ENCODE measurements around the gene GPR160.

- TF ChIP-seq, protein P1, sequence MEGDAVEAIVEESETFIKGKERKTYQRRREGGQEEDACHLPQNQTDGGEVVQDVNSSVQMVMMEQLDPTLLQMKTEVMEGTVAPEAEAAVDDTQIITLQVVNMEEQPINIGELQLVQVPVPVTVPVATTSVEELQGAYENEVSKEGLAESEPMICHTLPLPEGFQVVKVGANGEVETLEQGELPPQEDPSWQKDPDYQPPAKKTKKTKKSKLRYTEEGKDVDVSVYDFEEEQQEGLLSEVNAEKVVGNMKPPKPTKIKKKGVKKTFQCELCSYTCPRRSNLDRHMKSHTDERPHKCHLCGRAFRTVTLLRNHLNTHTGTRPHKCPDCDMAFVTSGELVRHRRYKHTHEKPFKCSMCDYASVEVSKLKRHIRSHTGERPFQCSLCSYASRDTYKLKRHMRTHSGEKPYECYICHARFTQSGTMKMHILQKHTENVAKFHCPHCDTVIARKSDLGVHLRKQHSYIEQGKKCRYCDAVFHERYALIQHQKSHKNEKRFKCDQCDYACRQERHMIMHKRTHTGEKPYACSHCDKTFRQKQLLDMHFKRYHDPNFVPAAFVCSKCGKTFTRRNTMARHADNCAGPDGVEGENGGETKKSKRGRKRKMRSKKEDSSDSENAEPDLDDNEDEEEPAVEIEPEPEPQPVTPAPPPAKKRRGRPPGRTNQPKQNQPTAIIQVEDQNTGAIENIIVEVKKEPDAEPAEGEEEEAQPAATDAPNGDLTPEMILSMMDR (CRISPR knock-in tag; IDR thresholded peaks at IDR 0.05) = no peak
- TF ChIP-seq EP300 (IDR thresholded peaks at IDR 0.05; ENCODE audit: low read depth in 2 of 2, low read length in 2 of 2) (no peak), EP300 (CRISPR knock-in tag; IDR thresholded peaks at IDR 0.05; ENCODE audit: borderline replicate concordance) (no peak), FOXA3 (CRISPR knock-in tag; IDR thresholded peaks at IDR 0.05) (no peak), ZFP91 (CRISPR knock-in tag; IDR thresholded peaks at IDR 0.05; ENCODE audit: borderline replicate concordance) (no peak), GMEB1 (CRISPR knock-in tag; IDR thresholded peaks at IDR 0.05; ENCODE audit: borderline replicate concordance) (no peak), POLR2A (IDR thresholded peaks at IDR 0.05; ENCODE audit: insufficient read depth in 1 of 2, low read depth in 2 of 2, low read length in 2 of 2) (no peak), GABPA (IDR thresholded peaks at IDR 0.05; ENCODE audit: low read depth, low read length) (no peak), GABPA (CRISPR knock-in tag; IDR thresholded peaks at IDR 0.05; ENCODE audit: low read depth) (no peak), JUNB (CRISPR knock-in tag; IDR thresholded peaks at IDR 0.05; ENCODE audit: borderline replicate concordance) (no peak), RFX5 (IDR thresholded peaks at IDR 0.05; ENCODE audit: low read depth, low read length) (no peak), SRSF4 (IDR thresholded peaks at IDR 0.05; ENCODE audit: low read depth, low read length, poor library complexity, severe bottlenecking) (no peak), SOX6 (IDR thresholded peaks at IDR 0.05) (no peak), SOX6 (CRISPR knock-in tag; IDR thresholded peaks at IDR 0.05) (no peak)
- TF ChIP-seq, protein P2, sequence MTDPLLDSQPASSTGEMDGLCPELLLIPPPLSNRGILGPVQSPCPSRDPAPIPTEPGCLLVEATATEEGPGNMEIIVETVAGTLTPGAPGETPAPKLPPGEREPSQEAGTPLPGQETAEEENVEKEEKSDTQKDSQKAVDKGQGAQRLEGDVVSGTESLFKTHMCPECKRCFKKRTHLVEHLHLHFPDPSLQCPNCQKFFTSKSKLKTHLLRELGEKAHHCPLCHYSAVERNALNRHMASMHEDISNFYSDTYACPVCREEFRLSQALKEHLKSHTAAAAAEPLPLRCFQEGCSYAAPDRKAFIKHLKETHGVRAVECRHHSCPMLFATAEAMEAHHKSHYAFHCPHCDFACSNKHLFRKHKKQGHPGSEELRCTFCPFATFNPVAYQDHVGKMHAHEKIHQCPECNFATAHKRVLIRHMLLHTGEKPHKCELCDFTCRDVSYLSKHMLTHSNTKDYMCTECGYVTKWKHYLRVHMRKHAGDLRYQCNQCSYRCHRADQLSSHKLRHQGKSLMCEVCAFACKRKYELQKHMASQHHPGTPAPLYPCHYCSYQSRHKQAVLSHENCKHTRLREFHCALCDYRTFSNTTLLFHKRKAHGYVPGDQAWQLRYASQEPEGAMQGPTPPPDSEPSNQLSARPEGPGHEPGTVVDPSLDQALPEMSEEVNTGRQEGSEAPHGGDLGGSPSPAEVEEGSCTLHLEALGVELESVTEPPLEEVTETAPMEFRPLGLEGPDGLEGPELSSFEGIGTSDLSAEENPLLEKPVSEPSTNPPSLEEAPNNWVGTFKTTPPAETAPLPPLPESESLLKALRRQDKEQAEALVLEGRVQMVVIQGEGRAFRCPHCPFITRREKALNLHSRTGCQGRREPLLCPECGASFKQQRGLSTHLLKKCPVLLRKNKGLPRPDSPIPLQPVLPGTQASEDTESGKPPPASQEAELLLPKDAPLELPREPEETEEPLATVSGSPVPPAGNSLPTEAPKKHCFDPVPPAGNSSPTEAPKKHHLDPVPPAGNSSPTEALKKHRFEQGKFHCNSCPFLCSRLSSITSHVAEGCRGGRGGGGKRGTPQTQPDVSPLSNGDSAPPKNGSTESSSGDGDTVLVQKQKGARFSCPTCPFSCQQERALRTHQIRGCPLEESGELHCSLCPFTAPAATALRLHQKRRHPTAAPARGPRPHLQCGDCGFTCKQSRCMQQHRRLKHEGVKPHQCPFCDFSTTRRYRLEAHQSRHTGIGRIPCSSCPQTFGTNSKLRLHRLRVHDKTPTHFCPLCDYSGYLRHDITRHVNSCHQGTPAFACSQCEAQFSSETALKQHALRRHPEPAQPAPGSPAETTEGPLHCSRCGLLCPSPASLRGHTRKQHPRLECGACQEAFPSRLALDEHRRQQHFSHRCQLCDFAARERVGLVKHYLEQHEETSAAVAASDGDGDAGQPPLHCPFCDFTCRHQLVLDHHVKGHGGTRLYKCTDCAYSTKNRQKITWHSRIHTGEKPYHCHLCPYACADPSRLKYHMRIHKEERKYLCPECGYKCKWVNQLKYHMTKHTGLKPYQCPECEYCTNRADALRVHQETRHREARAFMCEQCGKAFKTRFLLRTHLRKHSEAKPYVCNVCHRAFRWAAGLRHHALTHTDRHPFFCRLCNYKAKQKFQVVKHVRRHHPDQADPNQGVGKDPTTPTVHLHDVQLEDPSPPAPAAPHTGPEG (CRISPR knock-in tag; IDR thresholded peaks at IDR 0.05) = no peak
Observed at GRCh38 chr3:169992156-169992555, 45.6 kb upstream of the GPR160 start.
